ENCODE data around the gene GP2. TPM values are rescaled to one million over a fixed set of nuclear protein-coding genes. Genes with fewer than 3 reads are reported as not detected.

GP2 gene
- total and polyA plus RNA-seq, 2 donors (not counting 3 experiments of a cell fraction or from before 2014, with no cell fraction given): not detected

- FAIRE-seq: no peak
These were observed 55.4 kb downstream of the GP2 start for GRCh38 chr16:20271893-20272292.

More at GRCh38 chr16:20271893-20272292, 55.4 kb downstream of the GP2 start:
- intact Hi-C loops (cut with micrococcal nuclease) (no loop called here), dilution Hi-C loops (cut with MboI; ENCODE audit: extremely low pct_ligation_motif_present, low sequenced_read_pairs) (no loop called here)
- Histone ChIP-seq H3K4me1 (ENCODE audit: control insufficient read depth, extremely low read depth, insufficient read depth, low read length) (no peaks in the 10 kb centered on the region), H3K27ac (ENCODE audit: insufficient read depth, low read depth, low read length) (no peak overlapping the region), H3K79me2 (ENCODE audit: control insufficient read depth, insufficient read depth, low read length) (no peaks in the 10 kb centered on the region), H3K36me3 (ENCODE audit: control insufficient read depth in 2 of 2, extremely low read depth in 1 of 2, insufficient read depth in 2 of 2, low read length in 2 of 2) (no peaks in the 10 kb centered on the region), H3K27me3 (ENCODE audit: control insufficient read depth in 2 of 2, insufficient read depth in 2 of 2, low read length in 2 of 2) (no peaks in the 10 kb centered on the region), H4K20me1 (replicated peaks; ENCODE audit: control insufficient read depth, extremely low read depth, insufficient read depth, low read length) (no peaks in the 10 kb centered on the region), H3K4me2 (ENCODE audit: insufficient read depth, low read length) (no peak overlapping the region), H2AFZ (ENCODE audit: low read depth, low read length) (no peak overlapping the region), H3K9me1 (replicated peaks; ENCODE audit: control insufficient read depth, extremely low read depth, insufficient read depth, low read length) (no peaks in the 10 kb centered on the region), H3K9me3 (replicated peaks; ENCODE audit: control insufficient read depth, insufficient read depth, low read length) (no peaks in the 10 kb centered on the region), H3K4me3 (replicated peaks in 1 of 3; ENCODE audit: insufficient read depth in 1 of 3, low read depth in 1 of 3, low read length in 3 of 3) (no peak overlapping the region), H3K9ac (replicated peaks; ENCODE audit: extremely low read depth, insufficient read depth, low read length) (no peak overlapping the region)
- ChIA-PET CTCF (no interaction called here), POLR2A (no interaction called here)
- TF ChIP-seq GATA2 (IDR thresholded peaks at IDR 0.05; ENCODE audit: insufficient read depth, insufficient read length, low read depth, low read length): no peak
- TF ChIP-seq JUN (IDR thresholded peaks at IDR 0.05; ENCODE audit: borderline replicate concordance, insufficient read depth, insufficient read length, low read depth): no peak
- TF ChIP-seq POLR2AphosphoS5 (IDR thresholded peaks at IDR 0.05; ENCODE audit: insufficient read depth, low read depth, low read length): no peak
- TF ChIP-seq FOS (IDR thresholded peaks at IDR 0.05; ENCODE audit: borderline replicate concordance, insufficient read depth, low read length): no peak
- no peak for TF ChIP-seq CTCF (IDR thresholded peaks at IDR 0.05; ENCODE audit: extremely low read depth in 1 of 2, insufficient read depth in 1 of 2, low read depth in 1 of 2, low read length in 2 of 2)
- no peak for TF ChIP-seq POLR2A (IDR thresholded peaks at IDR 0.05; ENCODE audit: low read depth, low read length)
- no peak for TF ChIP-seq EZH2 (IDR thresholded peaks at IDR 0.05; ENCODE audit: borderline replicate concordance, low read depth, low read length, severe bottlenecking)
- TF ChIP-seq MAX (IDR thresholded peaks at IDR 0.05; ENCODE audit: insufficient read depth, insufficient read length): no peak
- no peak for TF ChIP-seq MYC (IDR thresholded peaks at IDR 0.05; ENCODE audit: low read depth, low read length)
- DNase-seq (ENCODE audit: low read depth, low spot score): no peak
- no TSS peak for BruUV-seq (replicated peaks)

Measured in endothelial cell of umbilical vein (primary cell).